GM18520 (cell line): ENCODE results near the gene MNT.

Source experiments
- ATAC-seq: cut with Tn5 transposase; IDR thresholded peaks from one replicate; pipeline ENCODE4 v1.9.1; 2021; ENCODE audit not compliant: unreplicated experiment

MNT gene

DNA sequence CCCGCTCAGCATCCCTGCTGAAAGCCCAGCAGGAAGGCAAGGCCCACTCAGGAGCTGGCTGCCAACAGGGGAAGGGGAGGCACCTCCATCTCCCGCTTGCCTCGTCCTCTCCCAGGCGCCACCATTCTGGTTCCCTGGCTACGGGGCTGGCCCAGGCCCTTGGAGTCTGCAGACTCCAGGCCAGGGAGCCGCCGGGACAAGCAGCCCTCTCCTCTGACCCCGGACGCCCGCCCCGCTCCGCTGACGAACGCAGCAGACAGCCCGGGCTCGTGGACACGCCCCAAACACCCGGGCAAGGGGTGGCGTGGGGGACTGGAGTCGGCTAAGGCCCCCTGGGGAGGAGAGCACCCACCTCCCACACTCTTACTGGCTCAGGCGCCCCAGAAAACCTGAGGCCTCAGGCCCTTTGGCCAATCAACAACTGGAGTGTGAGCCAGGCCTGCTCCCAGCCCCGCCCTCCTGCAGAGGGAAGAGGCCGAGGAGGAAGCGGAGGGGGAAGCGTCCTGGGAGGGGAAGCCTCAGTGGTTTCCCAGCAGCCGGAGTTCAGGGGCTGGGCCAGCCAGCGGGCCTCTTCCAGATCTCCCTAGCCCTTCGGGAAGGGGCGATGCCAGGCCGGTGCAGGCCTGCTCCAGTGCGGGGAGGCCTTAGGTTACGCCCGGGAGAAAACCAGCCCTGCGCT, 4.2 kb downstream of the MNT start:
- no peak for ATAC-seq

GRCh38 chr17:2396192-2396567, 4.7 kb downstream of the MNT start:
- ATAC-seq, result no peak

GRCh38 chr17:2395258-2396181, 5.3 kb downstream of the MNT start:
- ATAC-seq, result no peak

DNA sequence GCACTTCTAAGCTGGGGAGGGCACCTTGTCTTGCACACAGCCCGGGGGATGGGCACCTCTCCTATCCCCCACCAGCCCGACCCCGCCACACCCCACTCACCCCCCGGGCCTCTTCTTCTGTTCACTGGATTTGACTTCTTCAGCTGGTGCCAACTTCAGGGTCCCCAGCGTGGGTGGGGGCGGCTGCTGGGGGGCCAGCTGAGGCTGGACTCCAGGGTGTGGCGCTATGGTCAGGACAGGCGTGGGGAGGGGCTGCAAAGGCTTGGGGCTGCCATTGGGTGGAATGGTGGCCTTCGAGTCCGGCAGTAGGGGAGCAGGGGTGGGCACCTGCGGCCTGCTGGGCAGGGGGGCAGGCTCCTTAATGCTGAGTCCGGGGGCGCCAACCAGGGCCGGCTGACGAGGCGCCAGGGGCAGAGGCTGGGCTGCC, 6.1 kb downstream of the MNT start:
- ATAC-seq, result no peak

- ATAC-seq, result no peak
Observed at GRCh38 chr17:2393954-2394749, 6.7 kb downstream of the MNT start.

DNA sequence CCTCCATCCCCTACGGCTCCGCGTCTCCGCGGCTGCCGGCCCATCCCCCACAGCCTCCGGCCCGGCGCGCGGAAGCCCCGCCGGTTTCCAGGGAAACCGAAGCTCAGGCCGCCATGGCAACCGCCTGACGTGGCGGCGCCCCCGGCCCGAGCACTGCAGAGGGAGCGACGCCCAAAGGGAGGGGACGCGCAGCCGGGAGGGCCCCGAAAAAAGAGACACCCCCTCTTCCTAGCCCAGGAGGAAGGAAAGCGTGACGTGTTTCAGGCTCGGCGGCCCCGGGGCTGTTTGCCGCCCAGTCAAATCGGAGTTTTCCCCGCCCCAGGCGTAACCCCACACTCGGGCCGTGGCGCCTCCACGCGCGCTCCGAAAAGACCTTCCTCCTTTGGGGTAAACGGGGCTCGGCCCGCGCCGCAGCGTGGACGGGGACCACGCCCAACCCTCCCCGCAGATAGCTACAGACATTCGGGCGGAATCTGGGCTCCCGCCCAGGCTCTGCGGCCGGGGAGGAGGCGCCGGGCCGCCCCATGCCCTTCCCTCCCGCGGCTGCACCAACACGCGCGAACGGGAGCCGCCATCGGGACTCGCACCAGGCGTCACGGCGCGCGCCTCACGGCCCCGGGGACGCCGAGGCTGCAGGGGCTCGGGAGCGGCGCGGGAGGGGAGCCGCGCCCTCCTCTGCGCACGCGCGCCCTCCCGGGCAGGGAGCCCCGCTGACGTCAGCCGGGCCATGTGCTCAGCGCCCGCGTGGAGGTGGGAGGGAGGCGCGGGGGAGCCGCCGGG, 7.5 kb downstream of the MNT start:
- ATAC-seq, result peak; percentile 35

- peak; percentile 41 for ATAC-seq
Observed at GRCh38 chr17:2392252-2393173, 8.3 kb downstream of the MNT start.

- no peak for ATAC-seq
Observed at GRCh38 chr17:2391597-2392251, 9.1 kb downstream of the MNT start.

- no peak for ATAC-seq
Observed at GRCh38 chr17:2390199-2390836, 10.5 kb downstream of the MNT start.

- no peak for ATAC-seq
Observed at GRCh38 chr17:2388683-2389055, 12.2 kb downstream of the MNT start.

DNA sequence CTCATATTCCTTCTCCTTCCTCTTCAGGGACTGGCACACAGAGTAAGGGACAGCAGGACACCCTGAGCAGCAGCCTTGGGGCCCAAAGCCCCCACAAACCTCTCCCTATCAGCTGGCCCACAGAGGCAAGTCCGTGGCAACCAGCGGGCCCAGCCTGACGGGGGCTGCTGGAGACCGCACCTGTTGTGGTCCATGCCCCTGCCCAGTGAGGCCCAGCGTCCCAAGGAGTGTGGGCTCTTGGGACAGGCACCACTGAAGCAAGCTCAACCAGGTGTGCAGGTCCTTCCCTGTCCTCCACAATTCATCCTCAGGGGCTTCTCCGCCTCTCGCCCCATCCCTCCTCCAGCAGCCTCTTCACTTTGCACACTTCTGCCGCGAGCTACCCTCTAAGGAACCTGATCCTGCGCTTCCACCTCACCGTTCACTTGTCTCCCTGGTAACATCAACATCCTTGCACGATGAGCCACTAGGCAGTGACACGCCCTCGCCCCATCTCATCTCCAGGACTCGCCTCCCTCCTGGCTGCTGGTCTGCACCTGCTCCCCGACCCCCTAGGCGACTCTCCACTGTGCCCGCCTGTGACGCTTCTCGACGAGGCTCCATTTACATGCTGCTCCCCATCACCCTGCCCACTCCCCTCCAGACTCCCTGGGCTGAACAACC, 12.7 kb downstream of the MNT start:
- ATAC-seq, result no peak

DNA sequence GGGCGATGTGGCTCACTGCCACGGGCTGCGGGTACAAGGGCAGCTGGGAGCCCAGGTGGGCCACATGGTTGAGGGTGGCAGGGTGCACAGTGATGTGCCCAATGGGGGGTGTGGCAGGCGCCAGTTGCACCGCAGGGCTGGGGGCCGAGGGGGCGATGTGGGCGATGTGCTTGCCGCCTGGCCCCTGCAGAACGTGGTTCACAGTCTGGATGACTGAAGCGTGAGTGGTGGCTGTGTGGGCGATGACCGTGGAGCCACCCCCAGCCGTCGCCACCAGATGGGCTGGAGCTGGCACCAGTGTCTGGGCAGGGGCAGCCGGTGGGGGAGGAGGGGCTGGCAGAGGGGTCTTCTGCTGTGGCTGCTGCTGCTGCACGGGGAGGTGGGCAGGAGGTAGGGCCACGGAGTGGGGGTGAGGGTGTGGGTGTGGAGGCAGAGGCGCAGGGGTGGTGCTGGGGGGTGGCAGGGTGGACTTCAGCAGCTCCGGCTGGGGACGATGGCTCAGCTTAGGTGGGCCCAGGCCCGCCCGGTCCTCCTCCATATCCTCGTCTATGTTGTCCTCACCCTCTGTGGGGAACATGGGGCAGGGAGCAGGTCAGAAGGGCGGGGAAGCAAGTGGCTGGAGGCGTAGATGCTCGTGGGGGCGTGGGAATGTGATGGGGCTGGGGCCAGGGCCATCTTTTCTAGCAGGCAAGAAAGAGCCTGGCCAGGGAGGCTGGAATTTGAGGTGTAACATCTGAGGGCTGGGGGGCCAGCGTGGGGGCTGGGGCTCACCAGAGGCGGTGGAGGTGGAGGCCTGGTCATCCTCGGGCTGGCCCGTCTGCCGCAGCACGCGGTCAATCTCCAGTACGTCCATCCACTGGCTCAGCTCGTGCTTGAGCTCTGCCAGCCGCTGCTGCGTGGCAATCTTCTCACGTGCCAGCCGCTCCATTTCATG, 13.5 kb downstream of the MNT start:
- ATAC-seq, result no peak

- no peak for ATAC-seq
Observed at GRCh38 chr17:2386400-2387085, 14.3 kb downstream of the MNT start.

- no peak for ATAC-seq
Observed at GRCh38 chr17:2385240-2386210, 15.3 kb downstream of the MNT start.

DNA sequence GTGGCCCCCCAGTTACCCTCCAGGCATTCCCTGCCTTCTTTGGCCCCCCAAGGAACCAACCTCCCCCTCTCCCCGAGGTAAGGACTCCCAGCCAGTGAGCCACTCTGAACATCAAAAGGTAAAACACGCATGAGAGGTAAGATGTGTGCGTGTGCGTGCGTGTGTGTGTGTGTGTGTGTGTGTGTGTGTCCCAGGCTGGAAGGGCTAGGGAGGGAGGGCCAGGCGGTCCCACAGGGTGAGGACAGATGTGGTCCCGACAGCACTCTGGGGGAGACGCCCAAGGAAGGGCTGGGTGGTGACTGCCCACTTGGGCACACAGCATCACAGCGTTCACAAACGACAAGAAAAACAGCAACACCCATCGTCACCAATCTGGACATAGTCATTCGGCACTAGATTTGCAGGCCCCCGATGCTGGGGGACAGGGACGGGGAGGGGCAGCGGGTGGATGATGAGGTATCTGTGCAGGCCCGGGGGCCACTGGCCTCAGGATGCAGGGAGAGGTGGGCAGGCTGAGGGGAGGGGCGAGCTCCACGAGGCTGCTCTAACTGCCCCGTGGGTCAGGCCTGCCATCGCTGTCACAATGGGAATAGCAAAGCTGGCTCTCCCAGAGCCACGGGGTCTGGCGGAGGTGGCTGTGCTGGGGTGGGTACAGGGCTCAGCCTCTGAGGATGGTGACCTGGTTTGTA, 16.3 kb downstream of the MNT start:
- no peak for ATAC-seq
